Lower lobe of right lung (tissue), 2 donors: ENCODE data around the gene OSER1. TPM values are rescaled to one million over a fixed set of nuclear protein-coding genes. Genes with fewer than 3 reads are reported as not detected.

Source experiments
- ATAC-seq, 2 donors: fragments of 200-7000 bp; cut with Tn5 transposase; one replicate each; pipeline ENCODE4 v1.9.1; 2020 to 2022; ENCODE audit warnings: mild to moderate bottlenecking in 2 of 2, moderate library complexity in 2 of 2
- DNase-seq: peaks from one replicate; pipeline ENCODE4 v3.0.0-alpha.2; 2020
- H3K27ac ChIP-seq: fragments of 200-600 bp; one replicate; pipeline ENCODE4 v1.8.0; 2022
- H3K27me3 ChIP-seq: fragments of 200-600 bp; one replicate; pipeline ENCODE4 v1.8.0; 2022; ENCODE audit warnings: low read depth
- H3K36me3 ChIP-seq: fragments of 200-600 bp; one replicate; pipeline ENCODE4 v1.8.0; 2022; ENCODE audit warnings: mild to moderate bottlenecking
- H3K4me1 ChIP-seq: fragments of 200-600 bp; one replicate; pipeline ENCODE4 v1.8.0; 2022
- H3K4me3 ChIP-seq: fragments of 200-600 bp; one replicate; pipeline ENCODE4 v1.8.0; 2022; ENCODE audit warnings: mild to moderate bottlenecking
- H3K9me3 ChIP-seq: fragments of 200-600 bp; one replicate; pipeline ENCODE4 v1.8.0; 2022
- intact Hi-C: fragments of 100-400 bp; cut with DNase I; formaldehyde crosslinking; loops from one replicate; pipeline ENCODE4 v1.11.0; 2022
- total RNA-seq: library from RNA; stranded (reverse); fragmentation: NEBNext Ultra II Directional; extraction: Animal tissue kit (Norgen Biotek cat#: 25700); gene quantifications from one replicate; pipeline ENCODE4 v1.2.1, GENCODE V29; 2021
- TF ChIP-seq, protein P1 (sequence below): fragments of 200-600 bp; IDR thresholded peaks from one replicate; pipeline ENCODE4 v1.8.0; 2022; ENCODE audit warnings: antibody characterized with exemption, mild to moderate bottlenecking
- donor health status: DM: no; HTN: yes; CAD: no; lungs with severe emphysema.

Gene OSER1
- total RNA-seq, 1 donor from 2014 or later: 32.9 TPM

- Histone ChIP-seq H3K27me3 (peaks cover 8% of the 10 kb centered on the region), H3K36me3 (no peaks in the 10 kb centered on the region), H3K9me3 (no peaks in the 10 kb centered on the region), H3K4me1 (peaks cover under 1% of the 10 kb centered on the region), H3K4me3 (no peak overlapping the region), H3K27ac (no peak overlapping the region)
- TF ChIP-seq, protein P1, sequence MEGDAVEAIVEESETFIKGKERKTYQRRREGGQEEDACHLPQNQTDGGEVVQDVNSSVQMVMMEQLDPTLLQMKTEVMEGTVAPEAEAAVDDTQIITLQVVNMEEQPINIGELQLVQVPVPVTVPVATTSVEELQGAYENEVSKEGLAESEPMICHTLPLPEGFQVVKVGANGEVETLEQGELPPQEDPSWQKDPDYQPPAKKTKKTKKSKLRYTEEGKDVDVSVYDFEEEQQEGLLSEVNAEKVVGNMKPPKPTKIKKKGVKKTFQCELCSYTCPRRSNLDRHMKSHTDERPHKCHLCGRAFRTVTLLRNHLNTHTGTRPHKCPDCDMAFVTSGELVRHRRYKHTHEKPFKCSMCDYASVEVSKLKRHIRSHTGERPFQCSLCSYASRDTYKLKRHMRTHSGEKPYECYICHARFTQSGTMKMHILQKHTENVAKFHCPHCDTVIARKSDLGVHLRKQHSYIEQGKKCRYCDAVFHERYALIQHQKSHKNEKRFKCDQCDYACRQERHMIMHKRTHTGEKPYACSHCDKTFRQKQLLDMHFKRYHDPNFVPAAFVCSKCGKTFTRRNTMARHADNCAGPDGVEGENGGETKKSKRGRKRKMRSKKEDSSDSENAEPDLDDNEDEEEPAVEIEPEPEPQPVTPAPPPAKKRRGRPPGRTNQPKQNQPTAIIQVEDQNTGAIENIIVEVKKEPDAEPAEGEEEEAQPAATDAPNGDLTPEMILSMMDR: no peak
- intact Hi-C loops: no loop called here
- DNase-seq (no peak), ATAC-seq (no peak)
Observed at GRCh38 chr20:44181611-44182010, 29.0 kb downstream of the OSER1 start.

- Histone ChIP-seq H3K36me3 (no peaks in the 10 kb centered on the region), H3K27me3 (peaks cover under 1% of the 10 kb centered on the region), H3K4me1 (no peaks in the 10 kb centered on the region), H3K27ac (no peak overlapping the region), H3K9me3 (no peaks in the 10 kb centered on the region), H3K4me3 (no peak overlapping the region)
- intact Hi-C loops: no loop called here
- DNase-seq: no peak
- TF ChIP-seq, protein P1: no peak
- ATAC-seq: no peak
Observed at GRCh38 chr20:44180814-44181213, 29.8 kb downstream of the OSER1 start.

DNA sequence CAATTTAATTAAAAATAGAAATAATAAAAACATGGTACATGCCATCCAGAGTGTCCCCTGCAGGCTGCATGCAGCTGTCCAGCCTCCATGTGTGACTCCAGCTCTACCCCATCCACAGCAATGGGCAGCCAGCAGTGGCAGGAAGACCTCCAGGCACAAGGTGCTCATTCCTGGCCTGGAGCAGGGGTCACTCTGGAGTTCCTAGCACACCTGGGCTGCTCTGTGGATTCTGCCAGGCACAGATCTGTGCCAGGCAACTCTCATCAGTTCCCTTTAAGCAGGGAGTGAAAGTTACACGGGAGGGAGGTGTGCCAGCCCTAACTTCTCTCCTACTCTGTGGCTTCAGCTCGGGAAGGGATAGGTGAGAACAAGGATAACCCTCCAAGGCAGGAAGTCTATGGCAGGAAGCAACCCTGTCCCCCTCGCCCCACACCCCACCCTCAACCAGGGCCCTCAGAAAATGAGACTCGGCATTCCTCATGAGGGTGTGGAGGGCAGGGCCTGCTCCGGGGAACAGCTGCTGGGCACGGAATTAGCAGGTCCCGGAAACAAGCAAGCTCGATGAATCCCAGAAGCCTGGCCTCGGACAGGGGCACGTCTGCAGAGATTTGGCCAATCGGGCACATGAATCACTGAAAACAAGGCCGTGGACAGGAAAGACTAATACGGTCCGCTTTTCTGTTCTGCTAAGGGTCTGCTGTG lies 33.6 kb downstream of the OSER1 start:
- no peaks in the 10 kb centered on the region for H3K4me1 ChIP-seq
- no peaks in the 10 kb centered on the region for H3K9me3 ChIP-seq
- intact Hi-C loops: no loop called here
- peak overlapping the region; percentile 5 for H3K27ac ChIP-seq
- DNase-seq (no peak), ATAC-seq (peak; percentile 70 to 90)
- TF ChIP-seq, protein P1: no peak
- no peaks in the 10 kb centered on the region for H3K36me3 ChIP-seq
- H3K4me3 ChIP-seq: no peak overlapping the region
- H3K27me3 ChIP-seq: no peaks in the 10 kb centered on the region

GRCh38 chr20:44174996-44175765 lies 35.4 kb downstream of the OSER1 start:
- Histone ChIP-seq H3K9me3 (no peaks in the 10 kb centered on the region), H3K27ac (no peak overlapping the region), H3K4me3 (no peak overlapping the region), H3K27me3 (peaks cover 4% of the 10 kb centered on the region), H3K4me1 (no peaks in the 10 kb centered on the region), H3K36me3 (no peaks in the 10 kb centered on the region)
- TF ChIP-seq, protein P1: no peak
- ATAC-seq (no peak), DNase-seq (no peak)
- intact Hi-C loops: no loop called here

DNA sequence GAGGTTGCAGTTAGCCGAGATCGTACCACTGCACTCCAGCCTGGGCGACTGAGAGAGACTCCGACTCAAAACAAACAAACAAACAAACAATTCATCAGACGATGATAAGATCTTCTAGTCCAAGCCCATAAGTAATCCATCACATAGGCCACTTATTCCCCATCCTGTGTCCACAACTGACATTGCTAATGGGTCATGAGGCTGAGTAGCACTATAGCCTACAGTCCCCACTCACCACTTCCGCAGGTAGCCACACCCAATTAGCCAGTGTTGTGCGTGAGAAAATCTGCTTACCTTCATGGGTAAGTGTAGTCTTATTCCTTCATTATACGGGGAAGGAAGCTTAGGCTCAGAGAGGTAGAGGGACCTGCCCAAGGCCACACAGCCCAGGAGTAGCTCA lies 36.7 kb downstream of the OSER1 start:
- no peak overlapping the region for H3K27ac ChIP-seq
- TF ChIP-seq, protein P1: no peak

More for the DNA sequence above, 36.7 kb downstream of the OSER1 start:
- DNase-seq (no peak), ATAC-seq (no peak)
- H3K27me3 ChIP-seq: peaks cover 4% of the 10 kb centered on the region
- H3K9me3 ChIP-seq: no peaks in the 10 kb centered on the region
- no peaks in the 10 kb centered on the region for H3K36me3 ChIP-seq
- intact Hi-C loops: no loop called here
- H3K4me1 ChIP-seq: no peaks in the 10 kb centered on the region
- H3K4me3 ChIP-seq: no peak overlapping the region
